Cardiac muscle cell (in vitro differentiated cells and primary cell): ENCODE results near the gene ATP8A2. TPM values are rescaled to one million over a fixed set of nuclear protein-coding genes. Genes with fewer than 3 reads are reported as not detected.

Experiments
- DNase-seq, 2 donors: peaks; one replicate each; pipeline versions ENCODE4 v3.0.0 to v3.0.0-alpha.2; 2010 to 2017; ENCODE audit warnings: low read depth in 1 of 2, low spot score in 1 of 2
- H3K27ac ChIP-seq: fragments of 200-600 bp; sonication (generic); 2 replicates; pipeline ENCODE4 v1.5.1; 2016
- H3K27me3 ChIP-seq: fragments of 200-600 bp; sonication (generic); 2 replicates; pipeline ENCODE4 v1.6.0; 2016; ENCODE audit warnings: control low read depth
- H3K36me3 ChIP-seq: fragments of 200-600 bp; sonication (generic); 2 replicates; pipeline ENCODE4 v1.5.1; 2016; ENCODE audit warnings: control low read depth
- H3K4me1 ChIP-seq: fragments of 200-600 bp; sonication (generic); 2 replicates; pipeline ENCODE4 v1.8.1; 2017; ENCODE audit warnings: low read depth, mild to moderate bottlenecking, mixed run types
- H3K4me3 ChIP-seq: fragments of 200-600 bp; sonication (generic); 2 replicates; pipeline ENCODE4 v1.5.1; 2016; ENCODE audit warnings: mild to moderate bottlenecking
- H3K9me3 ChIP-seq: fragments of 200-600 bp; sonication (generic); 2 replicates; pipeline ENCODE4 v1.5.1; 2017; ENCODE audit warnings: low read depth, mild to moderate bottlenecking, control low read depth
- CTCF ChIP-seq: IDR thresholded peaks from 2 replicates; pipeline ENCODE4 v1.5.1; 2012; ENCODE audit warnings: low read depth, mild to moderate bottlenecking, low read length
- polyA plus RNA-seq: library from polyadenylated mRNA; unstranded; fragments of >200 nt; fragmentation: Nextera tagmentation; extraction: Ambion mirVana; gene quantifications from 2 replicates; pipeline ENCODE4 v1.2.1, GENCODE V29; 2016
- total RNA-seq: library from RNA; depleted of rRNA; stranded (reverse); fragments of >200 nt; gene quantifications from 2 replicates; pipeline ENCODE4 v1.2.3, GENCODE V29; 2016

The ATP8A2 gene
- total and polyA plus RNA-seq, 2 experiments from 2014 or later, result 0.86 to 0.89 TPM

GRCh38 chr13:25971459-25972145 is 599.8 kb downstream of the ATP8A2 start:
- Histone ChIP-seq H3K36me3 (no peaks in the 10 kb centered on the region), H3K4me3 (no peak overlapping the region), H3K27me3 (no peaks in the 10 kb centered on the region), H3K4me1 (peaks cover 10% of the 10 kb centered on the region), H3K9me3 (no peaks in the 10 kb centered on the region), H3K27ac (no peak overlapping the region)
- no peak for TF ChIP-seq CTCF
- DNase-seq, result no peak

- Histone ChIP-seq H3K27ac (peak overlapping the region; percentile 11), H3K36me3 (no peaks in the 10 kb centered on the region), H3K4me3 (no peak overlapping the region), H3K9me3 (no peaks in the 10 kb centered on the region), H3K4me1 (peaks cover 20% of the 10 kb centered on the region), H3K27me3 (no peaks in the 10 kb centered on the region)
- peak in 1 of 2 donors; percentile 18 for DNase-seq
- no peak for TF ChIP-seq CTCF
Observed at GRCh38 chr13:25973085-25973484, 601.3 kb downstream of the ATP8A2 start.

GRCh38 chr13:25973576-25973975 is 601.8 kb downstream of the ATP8A2 start:
- Histone ChIP-seq H3K27ac (no peak overlapping the region), H3K4me1 (peaks cover 24% of the 10 kb centered on the region), H3K36me3 (no peaks in the 10 kb centered on the region), H3K9me3 (no peaks in the 10 kb centered on the region), H3K4me3 (no peak overlapping the region), H3K27me3 (no peaks in the 10 kb centered on the region)
- DNase-seq, result no peak
- no peak for TF ChIP-seq CTCF

- Histone ChIP-seq H3K27me3 (no peaks in the 10 kb centered on the region), H3K27ac (no peak overlapping the region), H3K4me3 (no peak overlapping the region), H3K36me3 (no peaks in the 10 kb centered on the region), H3K9me3 (no peaks in the 10 kb centered on the region), H3K4me1 (peaks cover 26% of the 10 kb centered on the region)
- no peak for TF ChIP-seq CTCF
- peak in 1 of 2 donors; percentile 10 for DNase-seq
Observed at GRCh38 chr13:25977216-25977615, 605.4 kb downstream of the ATP8A2 start.

- no peaks in the 10 kb centered on the region for H3K36me3 ChIP-seq
- H3K9me3 ChIP-seq, result no peaks in the 10 kb centered on the region
- no peak for TF ChIP-seq CTCF
- no peak overlapping the region for H3K4me3 ChIP-seq
- H3K4me1 ChIP-seq, result peaks cover 27% of the 10 kb centered on the region
- no peak for DNase-seq
- no peak overlapping the region for H3K27ac ChIP-seq
- no peaks in the 10 kb centered on the region for H3K27me3 ChIP-seq
Observed at GRCh38 chr13:25977671-25978070, 605.9 kb downstream of the ATP8A2 start.
